ENCODE data around the gene CSMD2.
A peak's percentile ranks its signal among the peaks of the same experiment; 100 is the strongest.

CSMD2 gene

DNA sequence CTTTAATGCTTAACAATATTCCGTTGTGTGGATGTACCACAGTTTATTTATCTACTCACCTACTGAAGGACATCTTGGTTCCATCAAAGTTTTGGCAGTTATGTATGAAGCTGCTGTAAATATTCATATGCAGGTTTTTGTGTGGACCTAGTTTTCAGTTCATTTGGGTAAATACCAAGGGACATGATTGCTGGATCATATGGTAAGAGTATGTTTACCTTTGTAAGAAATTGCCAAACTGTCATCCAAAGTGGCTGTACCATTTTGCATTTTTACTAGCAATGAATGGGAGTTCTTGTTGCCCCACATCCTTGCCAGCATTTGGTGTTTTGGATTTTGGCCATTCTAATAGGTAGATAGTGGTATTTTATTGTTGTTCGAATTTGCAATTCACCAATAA lies 682.6 kb downstream of the CSMD2 start:
- no peak for DNase-seq (ENCODE audit: low spot score)

DNA sequence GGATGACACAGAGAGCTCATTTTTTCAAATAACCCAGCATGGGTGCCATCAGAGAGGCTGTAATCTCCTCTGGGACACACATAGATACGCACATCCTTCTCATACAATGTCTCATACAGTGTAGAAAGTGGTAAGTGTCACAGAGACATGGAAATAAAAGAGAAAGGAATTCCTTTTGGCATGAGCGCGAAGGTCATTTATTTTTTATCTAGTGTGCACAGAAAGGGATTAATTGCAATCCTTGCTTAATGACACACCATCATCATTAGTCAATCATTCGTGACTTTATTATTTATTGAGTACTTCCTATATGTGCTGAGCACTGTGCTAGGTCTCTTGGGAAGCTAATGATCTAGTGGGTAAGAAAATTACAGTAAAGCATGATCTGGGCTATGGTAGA lies 687.6 kb downstream of the CSMD2 start:
- no peak for DNase-seq (ENCODE audit: low spot score)

DNA sequence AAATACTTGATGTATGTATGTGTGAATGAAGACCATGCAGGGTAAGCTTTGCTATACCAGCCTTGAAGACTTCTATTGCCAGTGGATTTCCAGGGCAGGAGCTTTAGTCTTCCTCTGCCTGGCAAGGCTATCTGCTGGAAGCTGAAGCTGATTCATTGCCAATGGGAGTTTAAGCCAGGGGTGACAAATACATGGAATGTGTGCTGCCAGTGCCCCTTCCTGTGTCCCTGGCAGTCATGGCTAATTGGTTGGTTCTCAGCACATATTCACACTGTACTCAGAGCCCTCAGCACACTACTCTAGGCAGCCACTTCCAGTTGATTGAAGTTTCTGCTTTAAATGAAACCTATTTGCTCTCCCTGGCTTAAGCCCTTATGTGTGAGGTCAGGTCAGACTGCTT lies 691.1 kb downstream of the CSMD2 start:
- no peak for DNase-seq (ENCODE audit: low spot score)

DNA sequence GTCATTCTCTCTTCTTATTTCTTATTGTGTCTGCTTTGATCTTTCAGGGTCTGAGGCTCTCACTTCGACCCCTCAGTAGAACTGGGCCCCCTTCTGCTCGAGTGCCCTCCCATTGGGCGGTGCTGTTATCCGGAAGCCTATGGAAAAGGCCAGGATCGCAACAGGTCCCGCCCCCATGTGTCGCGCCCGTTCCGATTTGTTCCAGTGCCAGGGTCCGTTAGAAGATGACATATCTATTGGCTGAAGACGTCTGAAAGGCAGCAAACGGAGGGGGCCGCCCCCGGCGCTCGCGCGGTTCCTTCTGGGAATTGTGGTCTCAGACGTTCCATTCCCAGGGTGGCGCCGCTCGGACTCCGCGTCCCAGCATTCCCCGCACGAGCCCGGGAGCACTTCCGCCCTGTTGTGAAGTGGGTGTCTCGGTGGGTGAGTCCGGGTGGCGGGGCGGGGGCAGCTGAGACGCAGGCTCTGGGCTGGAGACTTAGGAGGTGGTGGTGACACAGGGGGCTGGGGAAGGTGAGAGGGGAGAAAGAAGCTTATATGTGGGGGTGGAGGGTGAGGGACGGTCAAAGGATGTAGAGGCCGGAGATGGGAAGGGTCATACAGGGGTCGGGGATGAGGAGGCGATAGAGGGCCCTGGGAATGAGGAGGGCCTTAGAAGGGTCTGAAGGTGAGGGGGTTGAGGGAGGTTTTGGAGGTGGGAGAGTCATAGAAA lies 692.6 kb downstream of the CSMD2 start, which contains the start of gene ZSCAN20:
TSS of gene ZSCAN20 (plus strand) at position 377 of the 712 bp plus-strand sequence. CDS start 6,644 bp downstream, outside the sequence.
- peak; percentile 96 for DNase-seq (ENCODE audit: low spot score)

DNA sequence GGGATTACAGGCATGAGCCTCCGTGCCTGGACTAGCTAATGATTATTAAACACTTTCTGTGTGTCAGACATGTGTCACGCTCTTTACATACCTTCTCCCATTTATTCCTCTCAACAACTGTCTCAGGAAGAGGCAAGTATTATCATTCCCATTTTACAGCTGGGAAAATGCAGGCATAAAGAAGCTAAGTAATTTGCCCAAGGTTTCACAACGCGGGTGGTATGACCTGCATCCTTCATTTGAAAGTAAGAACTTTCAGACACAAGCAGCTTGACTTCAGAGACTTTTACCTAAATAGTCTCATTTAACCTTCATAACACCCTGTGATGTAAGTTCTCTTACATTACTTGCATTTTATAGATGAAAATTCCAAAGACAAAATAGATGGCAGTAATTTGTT lies 693.6 kb downstream of the CSMD2 start:
- DNase-seq (ENCODE audit: low spot score) = no peak

DNA sequence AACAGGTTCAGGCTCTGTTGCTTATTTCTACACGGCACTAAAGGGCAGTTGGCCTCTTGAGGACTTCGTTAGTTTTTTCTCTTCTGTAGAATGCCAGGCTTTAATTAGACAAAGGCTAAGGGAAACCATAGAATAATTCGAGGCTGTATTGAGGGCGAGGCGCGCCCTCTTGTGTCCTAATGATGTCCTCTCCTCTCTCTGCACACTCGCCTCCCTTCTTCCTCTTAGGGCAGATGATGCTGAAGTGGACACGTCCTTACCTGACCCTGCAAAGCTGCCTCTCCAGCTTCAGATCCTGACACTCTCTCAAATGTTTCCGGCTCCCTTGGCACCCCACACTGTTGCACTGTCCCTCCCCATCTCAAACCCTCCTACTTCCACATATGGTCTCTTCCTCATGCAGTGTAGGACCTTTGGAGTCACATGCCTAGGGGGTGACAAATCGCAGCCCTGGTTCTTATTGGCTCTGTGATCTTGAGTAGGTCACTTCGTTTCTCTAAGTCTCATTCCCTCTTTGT lies 694.5 kb downstream of the CSMD2 start:
- peak; percentile 89 for DNase-seq (ENCODE audit: low spot score)

DNA sequence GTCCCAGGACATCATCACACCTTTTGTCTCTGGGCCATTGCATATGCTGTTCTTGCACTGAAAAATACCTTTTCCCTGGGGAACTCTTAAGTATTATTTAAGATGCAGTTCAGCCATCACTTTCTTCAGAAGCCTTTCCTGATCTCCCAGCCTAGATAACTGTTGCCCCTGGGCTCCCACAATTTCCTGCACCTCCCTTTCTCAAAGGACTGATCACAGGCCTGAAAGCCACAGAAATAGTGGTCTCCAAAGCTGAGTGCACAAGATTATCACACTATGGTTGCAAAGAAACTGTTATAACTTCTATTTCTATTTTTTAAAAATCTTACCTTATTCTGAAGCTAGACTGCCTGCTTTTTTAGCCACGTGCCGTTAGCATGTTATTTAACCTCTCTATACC lies 695.3 kb downstream of the CSMD2 start:
- DNase-seq (ENCODE audit: low spot score) = no peak

DNA sequence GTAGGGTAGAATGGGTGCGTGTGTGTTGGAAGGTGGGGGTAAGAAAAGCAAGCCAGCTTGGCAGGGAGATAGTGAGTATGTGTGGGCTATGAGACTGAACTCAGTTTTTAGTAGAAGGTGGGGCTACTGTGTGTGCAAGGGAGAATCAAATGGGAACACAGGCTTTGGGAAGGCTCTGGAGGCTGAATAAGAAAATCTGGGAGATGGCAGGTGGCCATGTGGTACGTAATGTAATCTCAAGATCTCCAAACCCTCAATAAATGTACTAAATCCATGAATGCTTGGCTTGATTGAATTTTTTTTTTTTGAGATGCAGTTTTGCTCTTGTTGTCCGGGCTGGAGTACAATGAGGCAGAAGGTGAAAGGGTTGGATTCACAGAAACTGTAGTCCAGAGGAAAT lies 696.1 kb downstream of the CSMD2 start:
- no peak for DNase-seq (ENCODE audit: low spot score)

DNA sequence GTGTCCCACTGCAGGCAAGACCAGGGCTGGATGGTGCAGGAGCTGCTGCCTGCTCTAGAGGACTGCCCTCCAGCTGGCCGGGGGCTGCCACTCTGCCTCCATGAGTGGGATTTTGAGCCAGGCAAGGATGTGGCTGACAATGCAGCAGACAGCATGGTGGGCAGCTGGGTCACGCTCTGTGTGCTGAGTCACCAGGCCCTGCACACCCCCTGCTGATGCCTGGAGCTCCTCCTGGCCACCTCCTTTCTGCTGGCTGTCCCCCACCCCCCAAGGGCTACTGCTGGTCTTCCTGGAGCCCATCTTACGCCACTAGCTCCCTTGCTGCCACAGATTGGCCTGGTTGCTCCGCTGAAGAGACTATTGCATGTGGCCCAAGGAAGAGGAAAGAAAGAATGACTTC lies 696.5 kb downstream of the CSMD2 start:
- DNase-seq (ENCODE audit: low spot score) = no peak

DNA sequence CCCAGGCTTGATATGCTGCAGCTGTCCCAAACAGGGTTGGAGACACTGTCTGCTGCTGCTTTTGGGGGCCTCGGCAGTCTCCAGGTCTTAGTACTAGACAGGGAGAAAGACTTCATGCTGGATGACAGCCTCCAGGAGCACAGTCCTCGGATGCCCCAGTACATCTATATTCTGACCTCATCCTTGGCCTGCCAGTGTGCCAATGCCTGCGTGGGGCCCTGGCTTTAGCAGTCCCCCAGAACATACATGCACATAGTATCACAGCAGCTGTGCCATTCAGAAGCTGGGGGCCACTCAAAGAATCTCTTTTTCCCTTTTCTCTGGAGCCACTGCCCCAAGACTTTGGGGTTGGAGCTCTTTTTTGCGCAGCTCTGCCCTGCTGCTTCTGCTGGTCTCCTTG lies 697.0 kb downstream of the CSMD2 start:
- DNase-seq (ENCODE audit: low spot score) = no peak

DNA sequence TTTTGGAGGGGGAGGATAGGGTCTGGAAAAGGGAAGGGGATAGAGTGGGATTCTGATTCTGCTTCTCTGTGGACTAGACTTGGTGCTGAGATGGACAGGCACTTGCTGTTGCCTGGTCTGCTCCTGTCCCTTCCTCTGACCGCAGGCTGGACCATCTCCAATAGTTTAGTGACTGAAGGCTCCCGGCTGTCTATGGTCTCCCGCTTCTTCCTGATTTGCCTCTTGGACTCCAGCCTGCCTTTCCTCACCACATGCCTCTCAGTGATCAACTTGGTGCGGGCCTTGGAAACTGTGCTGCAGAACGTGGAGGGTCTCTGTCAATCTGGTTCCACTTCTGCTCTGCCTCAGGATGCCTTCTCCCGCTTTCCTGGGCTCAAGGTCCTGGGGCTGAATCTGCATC lies 698.9 kb downstream of the CSMD2 start:
- DNase-seq (ENCODE audit: low spot score) = no peak

DNA sequence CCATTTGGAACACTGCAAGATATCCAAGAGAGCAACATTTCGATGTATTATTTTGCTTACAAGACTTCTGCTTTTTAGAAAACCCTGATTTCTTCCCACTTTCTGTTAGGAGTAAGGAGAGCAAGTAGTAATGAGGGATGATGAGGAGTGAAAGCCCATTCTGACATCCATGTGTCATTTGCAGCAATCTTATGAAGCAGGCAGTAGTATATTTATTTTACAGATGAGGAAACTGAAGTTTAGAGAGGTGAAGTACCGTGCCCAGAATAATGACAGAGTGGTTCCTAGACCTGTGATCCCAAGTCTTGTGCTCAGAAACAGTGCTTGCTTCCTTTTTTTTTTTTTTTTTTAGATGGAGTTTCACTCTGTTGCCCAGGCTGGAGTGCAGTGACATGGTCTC lies 699.7 kb downstream of the CSMD2 start:
- no peak for DNase-seq (ENCODE audit: low spot score)

DNA sequence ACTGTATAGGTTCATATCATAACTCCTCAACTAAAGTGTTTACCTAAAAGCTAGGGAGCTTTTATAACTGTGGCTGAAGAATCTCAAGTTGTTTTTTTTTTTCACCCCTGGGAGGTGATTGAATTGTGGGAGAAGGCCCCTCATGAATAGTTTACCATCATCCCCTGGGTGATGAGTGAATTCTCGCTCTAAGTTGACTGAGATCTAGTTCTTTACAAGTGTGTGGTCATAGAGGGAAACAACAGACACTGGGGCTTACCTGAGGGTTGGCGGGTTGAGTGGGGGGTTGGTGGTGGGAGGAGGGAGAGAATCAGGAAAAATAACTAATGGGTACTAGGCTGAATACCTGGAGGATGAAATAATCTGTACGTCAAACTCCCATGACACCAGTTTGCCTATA lies 700.5 kb downstream of the CSMD2 start:
- DNase-seq (ENCODE audit: low spot score) = no peak
